ENCODE data around the gene APOL3.

DNA sequence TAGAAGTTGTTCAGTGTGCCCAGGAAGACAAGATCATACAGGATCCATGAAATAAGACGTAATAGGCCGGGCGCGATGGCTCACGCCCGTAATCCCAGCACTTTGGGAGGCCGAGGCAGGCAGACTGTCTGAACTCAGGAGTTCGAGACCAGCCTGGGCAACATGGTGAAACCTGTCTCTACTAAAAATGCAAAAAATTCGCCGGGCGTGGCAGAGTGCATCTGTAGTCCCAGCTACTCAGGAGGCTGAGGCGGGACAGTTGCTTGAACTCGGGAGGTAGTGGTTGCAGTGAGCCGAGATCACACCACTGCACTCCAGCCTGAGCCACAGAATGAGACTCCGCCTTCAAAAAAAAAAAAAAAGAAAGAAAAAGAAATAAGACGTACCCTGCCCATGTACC, 56.7 kb downstream of the APOL3 start:
- TF ChIP-seq, protein P1, sequence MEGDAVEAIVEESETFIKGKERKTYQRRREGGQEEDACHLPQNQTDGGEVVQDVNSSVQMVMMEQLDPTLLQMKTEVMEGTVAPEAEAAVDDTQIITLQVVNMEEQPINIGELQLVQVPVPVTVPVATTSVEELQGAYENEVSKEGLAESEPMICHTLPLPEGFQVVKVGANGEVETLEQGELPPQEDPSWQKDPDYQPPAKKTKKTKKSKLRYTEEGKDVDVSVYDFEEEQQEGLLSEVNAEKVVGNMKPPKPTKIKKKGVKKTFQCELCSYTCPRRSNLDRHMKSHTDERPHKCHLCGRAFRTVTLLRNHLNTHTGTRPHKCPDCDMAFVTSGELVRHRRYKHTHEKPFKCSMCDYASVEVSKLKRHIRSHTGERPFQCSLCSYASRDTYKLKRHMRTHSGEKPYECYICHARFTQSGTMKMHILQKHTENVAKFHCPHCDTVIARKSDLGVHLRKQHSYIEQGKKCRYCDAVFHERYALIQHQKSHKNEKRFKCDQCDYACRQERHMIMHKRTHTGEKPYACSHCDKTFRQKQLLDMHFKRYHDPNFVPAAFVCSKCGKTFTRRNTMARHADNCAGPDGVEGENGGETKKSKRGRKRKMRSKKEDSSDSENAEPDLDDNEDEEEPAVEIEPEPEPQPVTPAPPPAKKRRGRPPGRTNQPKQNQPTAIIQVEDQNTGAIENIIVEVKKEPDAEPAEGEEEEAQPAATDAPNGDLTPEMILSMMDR (IDR thresholded peaks at IDR 0.05): no peak
- TF ChIP-seq POLR2A (IDR thresholded peaks at IDR 0.05): no peak

All from ovary (tissue), 3 donors.